Measurements from ENCODE around the gene DNAJC5G. TPM values are rescaled to one million over a fixed set of nuclear protein-coding genes. Genes with fewer than 3 reads are reported as not detected.

Gene DNAJC5G
- total and polyA plus RNA-seq, 2 donors (not counting 3 experiments of a cell fraction or from before 2014, with no cell fraction given) = 0.77 to 1.4 TPM

DNA sequence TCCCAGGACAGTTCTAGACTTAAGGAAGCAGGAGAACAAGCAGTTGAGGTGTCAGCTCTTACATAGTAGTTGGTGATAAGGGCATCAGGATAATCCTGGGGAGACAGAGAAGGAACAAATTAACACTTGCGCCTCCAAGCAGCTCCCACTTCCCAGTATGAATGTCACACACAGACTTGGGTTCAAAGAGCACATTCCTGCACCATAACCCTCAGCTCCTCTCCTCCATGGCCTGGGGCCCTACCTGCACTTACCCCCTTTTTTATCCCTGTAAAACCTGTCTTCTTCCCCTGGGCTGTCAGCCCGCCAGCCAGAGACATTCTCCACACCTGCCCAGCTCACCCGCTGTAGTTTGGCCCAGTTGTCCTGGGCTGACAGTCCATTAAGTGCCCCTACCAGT, 36.9 kb downstream of the DNAJC5G start:
- H3K9me3 ChIP-seq (replicated peaks; ENCODE audit: control insufficient read depth, insufficient read depth, low read length) = no peaks in the 10 kb centered on the region
- no peaks in the 10 kb centered on the region for H4K20me1 ChIP-seq (replicated peaks; ENCODE audit: control insufficient read depth, extremely low read depth, insufficient read depth, low read length)
- H3K9me1 ChIP-seq (replicated peaks; ENCODE audit: control insufficient read depth, extremely low read depth, insufficient read depth, low read length) = no peaks in the 10 kb centered on the region
- no TSS peak for BruUV-seq (replicated peaks)
- intact Hi-C loops (cut with micrococcal nuclease) (no loop called here), dilution Hi-C loops (cut with MboI; ENCODE audit: extremely low pct_ligation_motif_present, low sequenced_read_pairs) (no loop called here)
- CTCF ChIA-PET = interaction anchor here (1.0 to 1.6 kb wide), 2 partner anchors 9 to 13 kb away, joined by 3 to 4 read pairs; no protein-coding TSS in a partner anchor
- H3K79me2 ChIP-seq (ENCODE audit: control insufficient read depth, insufficient read depth, low read length) = no peaks in the 10 kb centered on the region
- TF ChIP-seq EZH2 (IDR thresholded peaks at IDR 0.05; ENCODE audit: borderline replicate concordance, low read depth, low read length, severe bottlenecking) = no peak
- no peak for TF ChIP-seq MYC (IDR thresholded peaks at IDR 0.05; ENCODE audit: low read depth, low read length)
- TF ChIP-seq, protein P1, sequence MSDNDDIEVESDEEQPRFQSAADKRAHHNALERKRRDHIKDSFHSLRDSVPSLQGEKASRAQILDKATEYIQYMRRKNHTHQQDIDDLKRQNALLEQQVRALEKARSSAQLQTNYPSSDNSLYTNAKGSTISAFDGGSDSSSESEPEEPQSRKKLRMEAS (IDR thresholded peaks at IDR 0.05; ENCODE audit: insufficient read depth, insufficient read length) = no peak
- no peak overlapping the region for H3K9ac ChIP-seq (replicated peaks; ENCODE audit: extremely low read depth, insufficient read depth, low read length)
- POLR2A ChIA-PET = no interaction called here
- no peak overlapping the region for H3K4me3 ChIP-seq (replicated peaks in 1 of 3; ENCODE audit: insufficient read depth in 1 of 3, low read depth in 1 of 3, low read length in 3 of 3)
- no peak overlapping the region for H2AFZ ChIP-seq (ENCODE audit: low read depth, low read length)
- no peak for DNase-seq (ENCODE audit: low read depth, low spot score)
- peaks cover 10 to 17% of the 10 kb centered on the region in 2 experiments for H3K27me3 ChIP-seq (ENCODE audit: control insufficient read depth in 2 of 2, insufficient read depth in 2 of 2, low read length in 2 of 2)
- no peak overlapping the region for H3K27ac ChIP-seq (ENCODE audit: insufficient read depth, low read depth, low read length)
- peaks cover 6% of the 10 kb centered on the region for H3K4me1 ChIP-seq (ENCODE audit: control insufficient read depth, extremely low read depth, insufficient read depth, low read length)
- H3K4me2 ChIP-seq (ENCODE audit: insufficient read depth, low read length) = no peak overlapping the region
- FAIRE-seq = no peak
- peaks cover 0 to 3% of the 10 kb centered on the region in 2 experiments for H3K36me3 ChIP-seq (ENCODE audit: control insufficient read depth in 2 of 2, extremely low read depth in 1 of 2, insufficient read depth in 2 of 2, low read length in 2 of 2)

DNA sequence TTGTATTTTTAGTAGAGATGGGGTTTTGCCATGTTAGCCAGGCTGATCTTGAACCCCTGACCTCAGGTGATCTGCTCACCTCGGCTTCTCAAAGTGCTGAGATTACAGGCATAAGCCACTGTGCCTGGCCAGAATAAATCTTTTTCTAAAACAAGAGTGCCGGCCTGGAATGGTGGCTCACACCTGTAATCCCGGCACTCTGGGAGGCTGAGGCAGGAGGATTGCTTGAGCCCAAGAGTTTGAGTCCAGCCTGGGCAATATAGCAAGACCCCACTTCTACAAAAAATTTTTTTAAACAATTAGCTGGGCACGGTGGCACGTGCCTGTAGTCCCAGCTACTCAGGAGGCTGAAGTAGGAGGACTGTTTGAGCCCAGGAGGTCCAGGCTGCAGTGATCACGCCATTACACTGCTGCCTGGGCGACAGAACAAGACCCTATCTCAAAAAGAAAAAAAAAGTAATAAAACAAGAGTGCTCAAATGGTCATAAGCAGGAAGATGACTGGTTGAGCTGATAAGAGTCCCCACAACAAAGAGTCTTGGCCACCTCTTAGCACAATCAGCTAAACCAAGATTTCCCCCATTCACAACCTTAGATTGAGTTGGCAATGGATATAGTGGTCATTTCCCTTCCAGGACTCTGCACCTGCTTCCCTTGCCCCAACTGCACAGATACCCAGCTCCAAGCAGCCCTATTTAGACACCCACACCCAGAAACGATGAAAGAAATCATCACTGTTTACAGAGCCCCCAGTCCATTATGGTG, 38.8 kb downstream of the DNAJC5G start:
- BruUV-seq (replicated peaks) = no TSS peak
- ChIA-PET POLR2A (interaction anchor here (0.7 kb wide), 1 partner anchor 9 kb away, joined by 3 read pairs; the partner anchor contains the start of gene MPV17), CTCF (interaction anchor here (1.0 to 2.5 kb wide), 2 partner anchors 11 to 49 kb away, joined by 3 to 12 read pairs; no protein-coding TSS in a partner anchor)
- Histone ChIP-seq H3K4me1 (ENCODE audit: control insufficient read depth, extremely low read depth, insufficient read depth, low read length) (peaks cover 6% of the 10 kb centered on the region), H3K4me3 (replicated peaks in 1 of 3; ENCODE audit: insufficient read depth in 1 of 3, low read depth in 1 of 3, low read length in 3 of 3) (no peak overlapping the region), H2AFZ (ENCODE audit: low read depth, low read length) (no peak overlapping the region), H3K27me3 (ENCODE audit: control insufficient read depth in 2 of 2, insufficient read depth in 2 of 2, low read length in 2 of 2) (no peaks in the 10 kb centered on the region), H3K36me3 (ENCODE audit: control insufficient read depth in 2 of 2, extremely low read depth in 1 of 2, insufficient read depth in 2 of 2, low read length in 2 of 2) (peaks cover 0 to 3% of the 10 kb centered on the region in 2 experiments), H3K27ac (ENCODE audit: insufficient read depth, low read depth, low read length) (no peak overlapping the region), H3K9ac (replicated peaks; ENCODE audit: extremely low read depth, insufficient read depth, low read length) (no peak overlapping the region), H3K9me3 (replicated peaks; ENCODE audit: control insufficient read depth, insufficient read depth, low read length) (no peaks in the 10 kb centered on the region), H3K79me2 (ENCODE audit: control insufficient read depth, insufficient read depth, low read length) (no peaks in the 10 kb centered on the region), H3K9me1 (replicated peaks; ENCODE audit: control insufficient read depth, extremely low read depth, insufficient read depth, low read length) (no peaks in the 10 kb centered on the region), H4K20me1 (replicated peaks; ENCODE audit: control insufficient read depth, extremely low read depth, insufficient read depth, low read length) (no peaks in the 10 kb centered on the region), H3K4me2 (ENCODE audit: insufficient read depth, low read length) (no peak overlapping the region)
- FAIRE-seq (no peak), DNase-seq (ENCODE audit: low read depth, low spot score) (peak; percentile 91)
- TF ChIP-seq GATA2 (IDR thresholded peaks at IDR 0.05; ENCODE audit: insufficient read depth, insufficient read length, low read depth, low read length) = peak; percentile 64
- peak; percentile 39 for TF ChIP-seq POLR2AphosphoS5 (IDR thresholded peaks at IDR 0.05; ENCODE audit: insufficient read depth, low read depth, low read length)
- no peak for TF ChIP-seq FOS (IDR thresholded peaks at IDR 0.05; ENCODE audit: borderline replicate concordance, insufficient read depth, low read length)
- TF ChIP-seq POLR2A (IDR thresholded peaks at IDR 0.05; ENCODE audit: low read depth, low read length) = peak; percentile 41
- dilution Hi-C loops (cut with MboI; ENCODE audit: extremely low pct_ligation_motif_present, low sequenced_read_pairs) (no loop called here), intact Hi-C loops (cut with micrococcal nuclease) (no loop called here)

Measured in endothelial cell of umbilical vein (primary cell).